Endothelial cell (in vitro differentiated cells): ENCODE results near the gene SHROOM2. TPM values are rescaled to one million over a fixed set of nuclear protein-coding genes. Genes with fewer than 3 reads are reported as not detected.

Source experiments
- DNase-seq: peaks from one replicate; pipeline ENCODE4 v3.0.0; 2021; ENCODE audit warnings: low spot score
- H3K27ac Mint-ChIP-seq: one replicate; pipeline ENCODE4 v1.8.0; 2021; ENCODE audit warnings: mixed read lengths, inconsistent platforms; ENCODE audit not compliant: unreplicated experiment
- H3K27me3 Mint-ChIP-seq: one replicate; pipeline ENCODE4 v1.8.0; 2021; ENCODE audit warnings: mild to moderate bottlenecking, moderate library complexity, mixed read lengths, inconsistent platforms; ENCODE audit not compliant: unreplicated experiment
- H3K36me3 Mint-ChIP-seq: one replicate; pipeline ENCODE4 v1.8.0; 2021; ENCODE audit warnings: mild to moderate bottlenecking, low read depth, mixed read lengths, inconsistent platforms; ENCODE audit not compliant: unreplicated experiment
- H3K4me1 Mint-ChIP-seq: one replicate; pipeline ENCODE4 v1.8.0; 2021; ENCODE audit warnings: mild to moderate bottlenecking, mixed read lengths, inconsistent platforms; ENCODE audit not compliant: unreplicated experiment
- H3K4me3 Mint-ChIP-seq: one replicate; pipeline ENCODE4 v1.8.0; 2021; ENCODE audit warnings: mild to moderate bottlenecking, mixed read lengths, inconsistent platforms; ENCODE audit not compliant: unreplicated experiment
- H3K9me3 Mint-ChIP-seq: one replicate; pipeline ENCODE4 v1.8.0; 2021; ENCODE audit warnings: mixed read lengths, inconsistent platforms; ENCODE audit not compliant: unreplicated experiment
- CTCF ChIP-seq: fragments of 200-600 bp; sonication (generic); IDR thresholded peaks from one replicate; pipeline ENCODE4 v1.5.0; 2021; ENCODE audit warnings: antibody characterized with exemption; ENCODE audit not compliant: unreplicated experiment
- total RNA-seq: library from RNA; stranded (reverse); fragmentation: NEBNext Ultra II Directional; extraction: Animal tissue kit (Norgen Biotek cat#: 25700); gene quantifications from one replicate; pipeline ENCODE4 v1.2.1, GENCODE V29; 2021; ENCODE audit not compliant: unreplicated experiment

Gene SHROOM2
- total RNA-seq, 1 donor from 2014 or later = 22.3 TPM

- DNase-seq = peak; percentile 29
- peak overlapping the region; percentile 99 for H3K27ac Mint-ChIP-seq
- no peaks in the 10 kb centered on the region for H3K36me3 Mint-ChIP-seq
- peak overlapping the region; percentile 19 for H3K4me3 Mint-ChIP-seq
- no peak for TF ChIP-seq CTCF
- H3K9me3 Mint-ChIP-seq = no peaks in the 10 kb centered on the region
- H3K4me1 Mint-ChIP-seq = peaks cover 32% of the 10 kb centered on the region
- H3K27me3 Mint-ChIP-seq = no peaks in the 10 kb centered on the region
These were observed 40.7 kb upstream of the SHROOM2 start for GRCh38 chrX:9745417-9746115.

- Mint-ChIP-seq H3K4me1 (peaks cover 32% of the 10 kb centered on the region), H3K36me3 (no peaks in the 10 kb centered on the region), H3K4me3 (peak overlapping the region; percentile 19), H3K9me3 (no peaks in the 10 kb centered on the region), H3K27ac (peak overlapping the region; percentile 99), H3K27me3 (no peaks in the 10 kb centered on the region)
- DNase-seq = no peak
- no peak for TF ChIP-seq CTCF
These were observed 39.9 kb upstream of the SHROOM2 start for GRCh38 chrX:9746148-9746888.

GRCh38 chrX:9747644-9748043 is 38.6 kb upstream of the SHROOM2 start:
- no peak overlapping the region for H3K27ac Mint-ChIP-seq
- H3K27me3 Mint-ChIP-seq = no peaks in the 10 kb centered on the region
- peaks cover 32% of the 10 kb centered on the region for H3K4me1 Mint-ChIP-seq
- no peaks in the 10 kb centered on the region for H3K36me3 Mint-ChIP-seq
- no peaks in the 10 kb centered on the region for H3K9me3 Mint-ChIP-seq
- DNase-seq = no peak
- TF ChIP-seq CTCF = no peak
- no peak overlapping the region for H3K4me3 Mint-ChIP-seq

GRCh38 chrX:9749146-9749692 is 37.0 kb upstream of the SHROOM2 start:
- TF ChIP-seq CTCF = no peak
- Mint-ChIP-seq H3K27ac (no peak overlapping the region), H3K27me3 (no peaks in the 10 kb centered on the region), H3K9me3 (no peaks in the 10 kb centered on the region), H3K4me1 (peaks cover 32% of the 10 kb centered on the region), H3K36me3 (no peaks in the 10 kb centered on the region), H3K4me3 (no peak overlapping the region)
- DNase-seq = no peak

- peaks cover 5% of the 10 kb centered on the region for H3K36me3 Mint-ChIP-seq
- no peak for TF ChIP-seq CTCF
- H3K27me3 Mint-ChIP-seq = no peaks in the 10 kb centered on the region
- no peak for DNase-seq
- H3K27ac Mint-ChIP-seq = no peak overlapping the region
- peaks cover 9% of the 10 kb centered on the region for H3K4me1 Mint-ChIP-seq
- H3K4me3 Mint-ChIP-seq = no peak overlapping the region
- H3K9me3 Mint-ChIP-seq = no peaks in the 10 kb centered on the region
These were observed 28.9 kb upstream of the SHROOM2 start for GRCh38 chrX:9757366-9757765.
